IMR-90 (cell line): ENCODE measurements around the gene NELL2. TPM values are rescaled to one million over a fixed set of nuclear protein-coding genes. Genes with fewer than 3 reads are reported as not detected.

Source experiments
- ATAC-seq: fragments of 200-7000 bp; cut with Tn5 transposase; 2 replicates; pipeline ENCODE4 v1.9.1; 2020; ENCODE audit warnings: low read depth, mild to moderate bottlenecking, moderate library complexity
- BruUV-seq: library from RNA; stranded (reverse); fragments of 400-500 nt; replicated peaks from 2 replicates; lab custom pipeline; 2021; lab: Mats Ljungman, UMichigan
- CTCF ChIA-PET: fragments of 300-600 bp; formaldehyde crosslinking; extraction: SDS; loops from one replicate; lab custom pipeline; 2021; ENCODE audit warnings: antibody characterized with exemption; lab: Yijun Ruan, JAX
- POLR2A ChIA-PET: fragments of 300-600 bp; sonication (Branson Sonifier 250); formaldehyde crosslinking; loops from one replicate; lab custom pipeline; 2022; ENCODE audit warnings: antibody characterized with exemption; ENCODE audit not compliant: unreplicated experiment; lab: Charles Lee
- DNase-seq: peaks from one replicate; pipeline ENCODE4 v3.0.0; 2013
- H2AFZ ChIP-seq: replicated peaks from 2 replicates; pipeline ENCODE3; 2013; ENCODE audit warnings: low read length, mild to moderate bottlenecking; ENCODE audit not compliant: poor library complexity
- H2AK5ac ChIP-seq: 2 replicates; pipeline ENCODE4 v1.6.1; 2013; ENCODE audit warnings: low read depth, low read length, inconsistent platforms
- H2AK9ac ChIP-seq: replicated peaks from 2 replicates; pipeline ENCODE3; 2013; ENCODE audit warnings: mild to moderate bottlenecking, low read depth, low read length, moderate library complexity; ENCODE audit not compliant: poor library complexity
- H2BK120ac ChIP-seq: 2 replicates; pipeline ENCODE4 v1.6.1; 2013; ENCODE audit warnings: low read depth, low read length, inconsistent platforms
- H2BK15ac ChIP-seq: 3 replicates; pipeline ENCODE4 v1.6.1; 2013; ENCODE audit warnings: low read depth, low read length, inconsistent platforms
- H2BK20ac ChIP-seq: 2 replicates; pipeline ENCODE4 v1.6.1; 2013; ENCODE audit warnings: low read depth, mild to moderate bottlenecking, inconsistent platforms, low read length, moderate library complexity
- H2BK5ac ChIP-seq: 2 replicates; pipeline ENCODE4 v1.6.1; 2013; ENCODE audit warnings: mild to moderate bottlenecking, low read depth, low read length, inconsistent platforms; ENCODE audit not compliant: poor library complexity, severe bottlenecking
- H3K14ac ChIP-seq: replicated peaks from 2 replicates; pipeline ENCODE4 v1.6.1; 2013; ENCODE audit warnings: low read depth, low read length, inconsistent platforms
- H3K18ac ChIP-seq: 2 replicates; pipeline ENCODE4 v1.6.1; 2013; ENCODE audit warnings: low read depth, low read length, control low read depth
- H3K23ac ChIP-seq: 2 replicates; pipeline ENCODE4 v1.6.1; 2013; ENCODE audit warnings: low read depth, low read length, inconsistent platforms
- H3K27ac ChIP-seq: 2 replicates; pipeline ENCODE4 v1.5.1; 2013; ENCODE audit warnings: mild to moderate bottlenecking, control low read depth, low read length; ENCODE audit not compliant: insufficient read depth
- H3K27me3 ChIP-seq: 2 replicates; pipeline ENCODE4 v1.6.1; 2013; ENCODE audit warnings: low read length; ENCODE audit not compliant: control insufficient read depth, insufficient read depth
- H3K36me3 ChIP-seq: 2 replicates; pipeline ENCODE4 v1.6.1; 2013; ENCODE audit warnings: low read length, mixed read lengths; ENCODE audit not compliant: control insufficient read depth, insufficient read depth
- H3K4ac ChIP-seq: 2 replicates; pipeline ENCODE4 v1.6.1; 2013; ENCODE audit warnings: low read depth, low read length, inconsistent platforms
- H3K4me1 ChIP-seq: 2 replicates; pipeline ENCODE4 v1.6.1; 2013; ENCODE audit warnings: low read length, mixed read lengths; ENCODE audit not compliant: control insufficient read depth, insufficient read depth
- H3K4me2 ChIP-seq: 2 replicates; pipeline ENCODE4 v1.6.1; 2013; ENCODE audit warnings: low read depth, mild to moderate bottlenecking, control low read depth, low read length, moderate library complexity
- H3K4me3 ChIP-seq: 2 replicates; pipeline ENCODE4 v1.5.1; 2013; ENCODE audit warnings: low read depth, mild to moderate bottlenecking, control low read depth, low read length, moderate library complexity; ENCODE audit not compliant: insufficient read depth
- H3K56ac ChIP-seq: 2 replicates; pipeline ENCODE4 v1.6.1; 2013; ENCODE audit warnings: low read length, inconsistent platforms; ENCODE audit not compliant: insufficient read depth; ENCODE audit errors: extremely low read depth
- H3K79me1 ChIP-seq, 2 experiments: 2 replicates each; pipeline ENCODE4 v1.6.1; 2013; ENCODE audit warnings: low read length in 2 of 2, inconsistent platforms in 1 of 2, low read depth in 1 of 2
- H3K9ac ChIP-seq: 2 replicates; pipeline ENCODE4 v1.6.1; 2013; ENCODE audit warnings: low read depth, low read length, control low read depth
- H3K9me1 ChIP-seq: 2 replicates; pipeline ENCODE4 v1.6.1; 2013; ENCODE audit warnings: low read length, inconsistent platforms; ENCODE audit not compliant: insufficient read depth
- H3K9me3 ChIP-seq: 2 replicates; pipeline ENCODE4 v1.6.1; 2013; ENCODE audit warnings: low read length; ENCODE audit not compliant: control insufficient read depth, insufficient read depth
- H4K20me1 ChIP-seq: 2 replicates; pipeline ENCODE4 v1.6.1; 2013; ENCODE audit warnings: low read length, inconsistent platforms; ENCODE audit not compliant: insufficient read depth
- H4K5ac ChIP-seq: 2 replicates; pipeline ENCODE4 v1.6.1; 2013; ENCODE audit warnings: mild to moderate bottlenecking, low read depth, low read length, control low read depth
- H4K8ac ChIP-seq, 2 experiments: 2 replicates each; pipeline ENCODE4 v1.6.1; 2013; ENCODE audit warnings: low read depth in 2 of 2, low read length in 2 of 2, control low read depth in 1 of 2, inconsistent platforms in 1 of 2
- H4K91ac ChIP-seq: 2 replicates; pipeline ENCODE4 v1.6.1; 2013; ENCODE audit warnings: low read depth, low read length, inconsistent platforms; ENCODE audit not compliant: insufficient read depth
- BHLHE40 ChIP-seq: fragments of 150-350 bp; IDR thresholded peaks from 2 replicates; pipeline ENCODE4 v1.6.1; 2016; ENCODE audit warnings: mild to moderate bottlenecking, low read depth, low read length
- CHD1 ChIP-seq: IDR thresholded peaks from 2 replicates; pipeline ENCODE4 v1.6.1; 2012; ENCODE audit warnings: low read depth, low read length, improper control_type of control experiment
- FOS ChIP-seq: fragments of 150-350 bp; IDR thresholded peaks from 2 replicates; pipeline ENCODE4 v1.6.1; 2016; ENCODE audit warnings: low read depth, low read length
- MAFK ChIP-seq: IDR thresholded peaks from 2 replicates; pipeline ENCODE4 v1.6.1; 2012; ENCODE audit warnings: low read depth, low read length, improper control_type of control experiment
- MAZ ChIP-seq: IDR thresholded peaks from 2 replicates; pipeline ENCODE4 v1.6.1; 2012; ENCODE audit warnings: low read depth, mild to moderate bottlenecking, low read length, improper control_type of control experiment, moderate library complexity, borderline replicate concordance
- MXI1 ChIP-seq: IDR thresholded peaks from 2 replicates; pipeline ENCODE4 v1.6.1; 2012; ENCODE audit warnings: low read depth, mild to moderate bottlenecking, low read length, moderate library complexity, borderline replicate concordance
- NFE2L2 ChIP-seq: fragments of 150-350 bp; IDR thresholded peaks from 2 replicates; pipeline ENCODE4 v1.6.1; 2016; ENCODE audit warnings: low read depth, mild to moderate bottlenecking, low read length
- POLR2A ChIP-seq: IDR thresholded peaks from 2 replicates; pipeline ENCODE4 v1.6.1; 2012; ENCODE audit warnings: mild to moderate bottlenecking, low read depth, low read length
- RCOR1 ChIP-seq: IDR thresholded peaks from 2 replicates; pipeline ENCODE4 v1.6.1; 2012; ENCODE audit warnings: mild to moderate bottlenecking, low read length, improper control_type of control experiment; ENCODE audit not compliant: insufficient replicate concordance
- dilution Hi-C: fragments of 300-500 bp; cut with HindIII; formaldehyde crosslinking; loops from one replicate; pipeline ENCODE4 v1.14.3; 2018; ENCODE audit warnings: low sequenced_read_pairs; ENCODE audit not compliant: unreplicated experiment
- in situ Hi-C: fragments of 300-500 bp; cut with MboI; formaldehyde crosslinking; loops from 3 replicates; pipeline ENCODE4 v1.14.3; 2019; ENCODE audit warnings: low sequenced_read_pairs, inconsistent platforms, mixed read lengths
- intact Hi-C: fragments of 100-400 bp; cut with micrococcal nuclease; formaldehyde crosslinking; loops from 2 replicates; pipeline ENCODE4 v1.10.0; 2022
- polyA plus RNA-seq, 3 experiments: library from polyadenylated mRNA; depleted of rRNA; stranded (reverse); fragments of >200 nt; gene quantifications; 2 replicates each; pipeline ENCODE4 v1.2.3, GENCODE V29; 2012; ENCODE audit warnings: low replicate concordance in 1 of 3
- total RNA-seq: library from RNA; depleted of rRNA; stranded (reverse); fragments of >200 nt; gene quantifications from 2 replicates; pipeline ENCODE4 v1.2.3, GENCODE V29; 2012
- TF ChIP-seq, protein P1 (sequence below): conservative IDR thresholded peaks from 2 replicates; pipeline ENCODE4 v1.5.1; 2012; ENCODE audit warnings: mild to moderate bottlenecking, low read depth, low read length, improper control_type of control experiment
- TF ChIP-seq, protein P2 (sequence below): fragments of 150-350 bp; IDR thresholded peaks from 2 replicates; pipeline ENCODE4 v1.6.1; 2016; ENCODE audit warnings: low read depth, mild to moderate bottlenecking, low read length, moderate library complexity, borderline replicate concordance

Gene NELL2
- total and polyA plus RNA-seq, 2 of the 4 experiments (the other 2 are of a cell fraction): 0.18 to 0.26 TPM

DNA sequence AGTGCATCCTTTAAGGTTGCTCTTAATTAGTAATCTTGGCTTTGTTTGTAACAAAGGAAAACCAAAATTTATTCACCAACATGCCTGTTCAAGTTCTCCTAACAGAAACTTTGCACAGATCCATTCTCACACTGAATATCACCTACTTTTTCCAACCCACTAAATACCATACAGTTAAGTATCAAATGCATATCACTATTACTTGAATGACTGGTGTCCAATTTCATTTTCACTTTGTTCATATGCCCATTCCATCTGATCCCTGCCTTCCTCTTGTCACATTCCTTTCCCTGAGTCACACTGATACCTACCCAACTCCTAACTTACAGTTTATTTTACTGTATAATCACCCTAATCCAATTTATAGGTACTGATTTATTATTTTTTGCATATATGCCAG is 286.4 kb downstream of the NELL2 start:
- no peak overlapping the region for H3K56ac ChIP-seq
- no peaks in the 10 kb centered on the region for H3K27me3 ChIP-seq
- TF ChIP-seq FOS: no peak
- TF ChIP-seq CHD1: no peak
- no peak for TF ChIP-seq POLR2A
- no peak for TF ChIP-seq BHLHE40
- no peak for TF ChIP-seq MXI1
- no peak for TF ChIP-seq MAFK
- no peak for TF ChIP-seq NFE2L2
- no peak for TF ChIP-seq RCOR1
- no peak for TF ChIP-seq MAZ
- TF ChIP-seq, protein P1, sequence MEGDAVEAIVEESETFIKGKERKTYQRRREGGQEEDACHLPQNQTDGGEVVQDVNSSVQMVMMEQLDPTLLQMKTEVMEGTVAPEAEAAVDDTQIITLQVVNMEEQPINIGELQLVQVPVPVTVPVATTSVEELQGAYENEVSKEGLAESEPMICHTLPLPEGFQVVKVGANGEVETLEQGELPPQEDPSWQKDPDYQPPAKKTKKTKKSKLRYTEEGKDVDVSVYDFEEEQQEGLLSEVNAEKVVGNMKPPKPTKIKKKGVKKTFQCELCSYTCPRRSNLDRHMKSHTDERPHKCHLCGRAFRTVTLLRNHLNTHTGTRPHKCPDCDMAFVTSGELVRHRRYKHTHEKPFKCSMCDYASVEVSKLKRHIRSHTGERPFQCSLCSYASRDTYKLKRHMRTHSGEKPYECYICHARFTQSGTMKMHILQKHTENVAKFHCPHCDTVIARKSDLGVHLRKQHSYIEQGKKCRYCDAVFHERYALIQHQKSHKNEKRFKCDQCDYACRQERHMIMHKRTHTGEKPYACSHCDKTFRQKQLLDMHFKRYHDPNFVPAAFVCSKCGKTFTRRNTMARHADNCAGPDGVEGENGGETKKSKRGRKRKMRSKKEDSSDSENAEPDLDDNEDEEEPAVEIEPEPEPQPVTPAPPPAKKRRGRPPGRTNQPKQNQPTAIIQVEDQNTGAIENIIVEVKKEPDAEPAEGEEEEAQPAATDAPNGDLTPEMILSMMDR: no peak
- TF ChIP-seq, protein P2, sequence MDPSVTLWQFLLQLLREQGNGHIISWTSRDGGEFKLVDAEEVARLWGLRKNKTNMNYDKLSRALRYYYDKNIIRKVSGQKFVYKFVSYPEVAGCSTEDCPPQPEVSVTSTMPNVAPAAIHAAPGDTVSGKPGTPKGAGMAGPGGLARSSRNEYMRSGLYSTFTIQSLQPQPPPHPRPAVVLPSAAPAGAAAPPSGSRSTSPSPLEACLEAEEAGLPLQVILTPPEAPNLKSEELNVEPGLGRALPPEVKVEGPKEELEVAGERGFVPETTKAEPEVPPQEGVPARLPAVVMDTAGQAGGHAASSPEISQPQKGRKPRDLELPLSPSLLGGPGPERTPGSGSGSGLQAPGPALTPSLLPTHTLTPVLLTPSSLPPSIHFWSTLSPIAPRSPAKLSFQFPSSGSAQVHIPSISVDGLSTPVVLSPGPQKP: no peak
- H3K36me3 ChIP-seq: no peaks in the 10 kb centered on the region
- H2AK9ac ChIP-seq: no peak overlapping the region
- no peak overlapping the region for H2BK5ac ChIP-seq
- H3K9me1 ChIP-seq: no peaks in the 10 kb centered on the region
- no peaks in the 10 kb centered on the region for H3K79me1 ChIP-seq
- H4K91ac ChIP-seq: no peak overlapping the region
- no peaks in the 10 kb centered on the region for H4K20me1 ChIP-seq
- H3K23ac ChIP-seq: no peak overlapping the region
- H4K5ac ChIP-seq: no peak overlapping the region
- dilution Hi-C loops: no loop called here
- DNase-seq (no peak), ATAC-seq (no peak)
- no peak overlapping the region for H2BK15ac ChIP-seq
- H3K4ac ChIP-seq: no peak overlapping the region
- H2BK120ac ChIP-seq: no peak overlapping the region
- H3K27ac ChIP-seq: no peak overlapping the region
- H3K9me3 ChIP-seq: no peaks in the 10 kb centered on the region
- no peak overlapping the region for H2AFZ ChIP-seq
- ChIA-PET CTCF (no interaction called here), POLR2A (no interaction called here)
- BruUV-seq: no TSS peak
- in situ Hi-C loops: no loop called here
- no peak overlapping the region for H3K4me3 ChIP-seq
- no peak overlapping the region for H3K18ac ChIP-seq
- no peak overlapping the region for H3K9ac ChIP-seq
- H3K4me1 ChIP-seq: no peaks in the 10 kb centered on the region
- no peak overlapping the region for H3K14ac ChIP-seq
- no peak overlapping the region for H2BK20ac ChIP-seq
- intact Hi-C loops: no loop called here
- no peak overlapping the region for H3K4me2 ChIP-seq
- H2AK5ac ChIP-seq: no peak overlapping the region
- no peak overlapping the region for H4K8ac ChIP-seq
